Measurements from ENCODE around the gene FAM185A. TPM values are rescaled to one million over a fixed set of nuclear protein-coding genes. Genes with fewer than 3 reads are reported as not detected.
"Not testable (repeated sequence)": the region's sequence is repeated elsewhere in the genome, so short reads cannot be mapped to it uniquely, and the experiment has no call there.

The FAM185A gene
- total RNA-seq = 5.8 and 6.7 TPM in 2 replicates

DNA sequence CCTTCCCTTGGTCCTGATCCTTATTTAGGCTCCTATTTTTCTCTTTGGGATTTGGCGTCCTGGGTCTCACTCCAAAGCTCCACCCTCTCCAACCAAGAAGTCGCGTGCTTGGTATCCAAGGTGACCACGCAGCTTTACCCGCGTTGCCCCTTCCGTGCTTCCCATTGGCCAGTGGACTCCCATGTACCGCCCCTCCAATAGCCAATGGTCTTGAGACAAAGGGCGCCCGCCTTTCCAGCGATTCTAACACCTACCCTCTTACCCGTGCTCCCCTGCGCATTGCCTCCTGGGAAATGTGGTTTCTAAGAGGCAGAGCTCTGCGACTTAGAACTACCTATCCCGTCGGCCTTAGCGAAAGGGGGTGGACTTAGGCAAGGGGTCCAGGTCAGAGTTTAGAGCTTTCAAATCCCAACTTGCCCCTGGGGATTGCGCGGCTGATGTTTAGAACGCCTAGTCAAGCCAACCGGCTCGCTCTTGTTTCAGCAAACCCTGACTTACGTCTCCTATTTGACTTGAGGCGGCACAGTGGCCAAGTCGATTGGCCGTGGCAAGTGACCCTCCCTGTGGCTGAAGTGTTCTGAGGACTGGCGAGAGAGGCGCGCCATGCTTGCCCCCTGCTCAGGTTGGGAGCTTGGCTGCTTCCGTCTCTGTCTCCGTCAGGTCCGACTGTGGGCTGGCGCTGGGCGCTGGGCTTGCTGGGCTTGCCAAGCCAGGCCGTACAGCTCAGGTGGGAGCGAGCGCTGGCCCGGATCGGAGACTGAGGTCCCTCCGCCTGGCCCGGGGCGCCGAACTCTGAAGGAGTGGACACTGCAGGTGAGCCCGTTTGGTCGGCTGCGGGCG lies at the start of gene FAM185A:
Gene FAM185A (plus strand): TSS at position 395 of the 840 bp plus-strand sequence. CDS start 209 bp downstream, at position 604.
- not testable (repeated sequence) for H3K9me3 Mint-ChIP-seq; H3K27me3 Mint-ChIP-seq; H3K4me1 Mint-ChIP-seq; H3K36me3 Mint-ChIP-seq (ENCODE audit: low read depth)
- DNase-seq = peak; percentile 81
- POLR2A ChIA-PET = interaction anchor here (0.6 to 1.4 kb wide), 2 partner anchors 323 to 326 kb away, joined by 3 to 19 read pairs; partner anchors contain the start of genes ARMC10 and FBXL13
- ATAC-seq (ENCODE audit: low read depth) = peak; percentile 96
- intact Hi-C loops (cut with micrococcal nuclease) = loop anchor here (1.0 to 2.0 kb wide), 4 partner anchors 326 to 596 kb away; partner anchors contain the start of genes ARMC10, DNAJC2, NAPEPLD and PMPCB
- peak within 1 kb of the TSS; percentile 91 for H3K4me3 Mint-ChIP-seq
- peak within 1 kb of the TSS; percentile 89 for H3K27ac Mint-ChIP-seq
- CTCF ChIA-PET = interaction anchor here (1.4 kb wide), 1 partner anchor 317 kb away, joined by 3 read pairs; no protein-coding TSS in a partner anchor

DNA sequence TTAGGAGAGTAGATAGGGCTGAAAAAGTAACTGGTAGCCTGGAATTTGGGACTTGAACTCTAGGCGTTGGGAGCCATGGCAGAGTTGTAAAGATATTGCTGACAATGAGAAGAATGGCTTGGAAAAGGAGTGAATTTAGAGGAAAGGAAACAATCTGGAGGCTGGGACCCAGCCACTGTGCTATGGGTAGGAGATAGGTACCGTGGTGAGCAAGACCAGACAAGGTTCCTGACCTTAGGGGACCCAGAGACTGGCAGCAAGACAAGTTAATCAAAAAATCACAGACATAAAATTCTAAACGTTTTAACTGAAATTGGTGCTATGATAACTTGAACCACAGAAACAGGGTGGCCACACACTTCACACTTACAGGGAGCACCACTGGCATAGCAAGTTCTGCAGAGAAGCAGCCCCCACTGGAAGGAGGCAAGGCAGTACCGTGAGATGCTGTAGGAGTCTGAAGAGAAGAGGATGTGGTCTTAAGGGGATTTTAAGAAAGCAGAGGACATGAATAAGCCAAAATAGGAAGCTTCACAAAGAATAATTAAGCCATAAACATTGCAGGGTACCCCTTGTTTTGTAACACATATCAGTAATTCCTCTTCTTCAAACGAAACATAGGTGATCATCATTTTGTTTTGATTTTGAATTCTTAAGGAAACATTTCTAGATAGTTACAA lies 35.6 kb upstream of the FAM185A start:
- H3K27me3 Mint-ChIP-seq; CTCF ChIA-PET; POLR2A ChIA-PET; intact Hi-C loops (cut with micrococcal nuclease); H3K27ac Mint-ChIP-seq; H3K9me3 Mint-ChIP-seq; H3K4me1 Mint-ChIP-seq; DNase-seq; H3K4me3 Mint-ChIP-seq; H3K36me3 Mint-ChIP-seq (ENCODE audit: low read depth): not testable (repeated sequence)
- peak; percentile 70 for ATAC-seq (ENCODE audit: low read depth)

DNA sequence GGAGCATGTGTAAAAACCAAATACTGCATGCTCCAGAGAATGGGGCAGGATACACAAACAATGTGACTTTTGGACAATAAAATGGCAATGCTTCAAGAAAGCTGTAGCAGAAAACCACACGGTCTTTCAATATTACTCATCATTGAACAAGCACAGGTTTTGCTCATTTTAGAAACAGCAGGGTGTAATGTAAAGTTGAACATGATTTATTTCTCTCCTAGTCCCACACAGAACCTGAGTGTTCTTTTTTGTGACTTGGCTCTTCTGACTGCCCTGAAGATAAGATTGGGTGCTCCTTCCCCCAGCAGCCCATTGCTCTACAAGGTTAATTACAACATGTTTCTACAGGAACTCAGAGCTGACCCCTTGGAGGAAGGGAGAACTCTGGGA lies 35.1 kb upstream of the FAM185A start:
- intact Hi-C loops (cut with micrococcal nuclease); H3K4me1 Mint-ChIP-seq; POLR2A ChIA-PET; H3K9me3 Mint-ChIP-seq; H3K27me3 Mint-ChIP-seq; H3K27ac Mint-ChIP-seq; CTCF ChIA-PET; DNase-seq; H3K36me3 Mint-ChIP-seq (ENCODE audit: low read depth); H3K4me3 Mint-ChIP-seq: not testable (repeated sequence)
- ATAC-seq (ENCODE audit: low read depth) = peak; percentile 53

DNA sequence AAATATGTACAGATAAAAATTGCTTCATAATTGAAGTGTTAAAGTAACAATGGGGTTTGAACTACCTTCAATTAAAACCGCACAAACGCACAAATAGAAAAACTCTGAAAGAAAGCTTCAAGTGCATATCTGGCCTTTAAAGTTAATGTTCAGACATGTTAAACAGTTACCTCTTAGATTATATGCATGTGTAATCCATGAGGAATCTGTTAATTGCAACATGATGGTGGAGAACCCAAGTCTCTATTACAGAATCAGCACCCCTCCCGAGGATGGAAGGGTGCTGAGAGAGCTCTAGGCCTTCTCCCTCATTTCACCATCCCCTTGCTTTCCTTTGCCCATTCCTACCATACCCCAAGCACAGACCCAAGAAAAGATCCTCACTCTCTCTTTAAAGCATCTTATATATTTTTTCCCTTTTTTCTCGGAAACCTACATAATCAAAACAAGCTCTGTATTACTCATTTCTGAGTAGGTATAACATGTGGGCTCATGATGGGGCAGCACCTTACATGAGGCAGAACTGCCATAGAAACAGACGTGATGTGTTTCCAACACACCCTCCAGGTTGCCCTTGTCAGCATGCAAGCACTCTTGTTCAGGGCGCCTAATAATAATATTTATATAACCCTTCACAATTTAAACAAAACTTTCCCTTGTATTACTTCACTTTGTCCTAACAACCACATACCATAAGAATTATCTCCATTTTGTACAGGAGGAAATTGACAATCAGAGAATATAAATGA lies 33.9 kb upstream of the FAM185A start:
- H3K27me3 Mint-ChIP-seq; H3K27ac Mint-ChIP-seq; DNase-seq; H3K9me3 Mint-ChIP-seq; ATAC-seq (ENCODE audit: low read depth); H3K36me3 Mint-ChIP-seq (ENCODE audit: low read depth); POLR2A ChIA-PET; CTCF ChIA-PET; intact Hi-C loops (cut with micrococcal nuclease); H3K4me1 Mint-ChIP-seq; H3K4me3 Mint-ChIP-seq: not testable (repeated sequence)

DNA sequence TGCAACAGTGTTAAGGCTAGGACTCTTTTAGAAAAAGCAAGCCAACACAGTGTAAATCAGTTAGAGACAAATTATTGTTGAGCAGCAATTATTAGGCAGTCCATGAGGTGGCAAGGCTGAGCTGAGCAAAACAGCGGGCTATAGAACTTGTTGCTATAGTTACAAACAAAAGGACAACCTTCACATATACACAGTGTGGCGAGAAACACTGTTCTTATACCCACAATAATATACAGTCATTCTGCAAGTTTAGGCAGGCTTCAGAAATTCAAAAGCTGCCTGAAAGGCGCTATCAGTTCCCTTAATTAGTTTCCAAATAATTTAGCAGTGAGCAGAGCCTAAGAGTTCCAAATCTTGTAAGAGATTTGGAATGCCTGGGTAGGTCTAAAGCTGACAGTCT lies 33.1 kb upstream of the FAM185A start:
- H3K27me3 Mint-ChIP-seq; H3K36me3 Mint-ChIP-seq (ENCODE audit: low read depth); H3K27ac Mint-ChIP-seq; H3K9me3 Mint-ChIP-seq; CTCF ChIA-PET; intact Hi-C loops (cut with micrococcal nuclease); POLR2A ChIA-PET; H3K4me1 Mint-ChIP-seq; DNase-seq; H3K4me3 Mint-ChIP-seq: not testable (repeated sequence)
- ATAC-seq (ENCODE audit: low read depth) = peak; percentile 53

DNA sequence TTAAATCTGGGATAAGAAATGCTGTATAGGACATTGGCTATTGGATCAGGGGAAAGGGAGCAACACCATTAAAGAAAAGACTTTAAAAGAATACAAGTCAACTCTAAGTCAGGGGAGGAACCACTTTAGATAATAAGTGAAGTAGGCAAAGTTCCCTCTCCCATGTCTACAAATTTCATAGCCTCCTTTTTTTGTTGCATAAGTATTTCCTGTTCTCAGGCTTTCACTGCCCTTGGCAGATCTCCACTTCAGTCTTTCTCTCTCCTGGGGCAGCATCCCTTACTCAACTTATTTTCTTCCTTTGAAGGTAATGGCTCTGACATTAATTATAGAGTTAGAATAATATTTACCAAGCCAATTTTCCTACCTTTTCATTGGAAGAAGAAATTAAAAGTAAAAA lies 30.3 kb upstream of the FAM185A start:
- CTCF ChIA-PET; H3K4me1 Mint-ChIP-seq; intact Hi-C loops (cut with micrococcal nuclease); H3K9me3 Mint-ChIP-seq; H3K27ac Mint-ChIP-seq; H3K27me3 Mint-ChIP-seq; ATAC-seq (ENCODE audit: low read depth); POLR2A ChIA-PET; H3K36me3 Mint-ChIP-seq (ENCODE audit: low read depth); H3K4me3 Mint-ChIP-seq; DNase-seq: not testable (repeated sequence)

DNA sequence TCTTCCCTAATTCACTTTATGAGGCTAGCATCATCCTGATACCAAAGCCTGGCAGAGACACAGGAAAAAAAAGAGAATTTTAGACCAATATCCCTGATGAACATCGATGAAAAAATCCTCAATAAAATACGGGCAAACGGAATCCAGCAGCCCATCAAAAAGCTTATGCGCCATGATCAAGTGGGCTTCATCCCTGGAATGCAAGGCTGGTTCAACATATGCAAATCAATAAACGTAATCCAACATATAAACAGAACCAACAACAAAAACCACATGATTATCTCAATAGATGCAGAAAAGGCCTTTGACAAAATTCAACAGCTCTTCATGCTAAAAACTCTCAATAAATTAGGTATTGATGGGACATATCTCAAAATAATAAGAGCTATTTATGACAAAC lies 22.6 kb upstream of the FAM185A start:
- ATAC-seq (ENCODE audit: low read depth); CTCF ChIA-PET; H3K27ac Mint-ChIP-seq; H3K4me1 Mint-ChIP-seq; DNase-seq; intact Hi-C loops (cut with micrococcal nuclease); H3K4me3 Mint-ChIP-seq; H3K36me3 Mint-ChIP-seq (ENCODE audit: low read depth); H3K9me3 Mint-ChIP-seq; POLR2A ChIA-PET: not testable (repeated sequence)
- peaks cover 14% of the 10 kb centered on the region for H3K27me3 Mint-ChIP-seq

DNA sequence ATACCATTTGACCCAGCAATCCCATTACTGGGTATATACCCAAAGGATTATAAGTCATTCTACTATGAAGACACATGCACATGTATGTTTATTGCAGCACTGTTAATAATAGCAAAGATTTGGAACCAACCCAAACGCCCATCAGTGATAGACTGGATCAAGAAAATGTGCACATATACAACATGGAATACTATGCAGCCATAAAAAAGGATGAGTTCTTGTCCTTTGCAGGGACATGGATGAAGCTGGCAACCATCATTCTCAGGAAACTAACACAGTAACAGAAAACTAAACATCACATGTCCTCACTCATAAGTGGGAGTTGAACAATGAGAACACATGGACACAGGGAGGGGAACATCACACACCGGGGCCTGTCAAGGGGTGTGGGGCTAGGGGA lies 19.1 kb upstream of the FAM185A start:
- H3K36me3 Mint-ChIP-seq (ENCODE audit: low read depth); H3K4me1 Mint-ChIP-seq; POLR2A ChIA-PET; H3K9me3 Mint-ChIP-seq; ATAC-seq (ENCODE audit: low read depth); H3K4me3 Mint-ChIP-seq; H3K27ac Mint-ChIP-seq; H3K27me3 Mint-ChIP-seq; CTCF ChIA-PET; DNase-seq; intact Hi-C loops (cut with micrococcal nuclease): not testable (repeated sequence)

DNA sequence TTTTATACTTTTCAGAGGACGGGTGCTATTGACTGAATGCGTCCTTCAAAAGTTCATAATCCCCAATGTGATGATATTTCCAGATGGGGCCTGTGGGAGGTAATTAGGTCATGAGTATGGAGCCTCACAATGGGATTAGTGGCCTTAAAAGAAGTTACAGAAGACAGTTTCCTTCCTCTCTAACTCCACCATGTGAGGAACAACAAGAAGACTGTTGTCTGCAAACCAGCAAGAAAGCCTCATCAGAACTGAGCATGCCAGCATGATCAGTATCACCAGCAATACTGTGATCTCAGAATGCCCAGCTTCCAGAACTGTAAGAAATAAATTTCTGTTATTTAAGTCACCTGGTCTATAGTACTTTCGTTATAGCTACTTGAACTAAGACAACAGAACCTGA lies 18.4 kb upstream of the FAM185A start:
- H3K4me3 Mint-ChIP-seq; ATAC-seq (ENCODE audit: low read depth); POLR2A ChIA-PET; H3K36me3 Mint-ChIP-seq (ENCODE audit: low read depth); DNase-seq; H3K27ac Mint-ChIP-seq; H3K9me3 Mint-ChIP-seq; CTCF ChIA-PET; intact Hi-C loops (cut with micrococcal nuclease); H3K27me3 Mint-ChIP-seq; H3K4me1 Mint-ChIP-seq: not testable (repeated sequence)

DNA sequence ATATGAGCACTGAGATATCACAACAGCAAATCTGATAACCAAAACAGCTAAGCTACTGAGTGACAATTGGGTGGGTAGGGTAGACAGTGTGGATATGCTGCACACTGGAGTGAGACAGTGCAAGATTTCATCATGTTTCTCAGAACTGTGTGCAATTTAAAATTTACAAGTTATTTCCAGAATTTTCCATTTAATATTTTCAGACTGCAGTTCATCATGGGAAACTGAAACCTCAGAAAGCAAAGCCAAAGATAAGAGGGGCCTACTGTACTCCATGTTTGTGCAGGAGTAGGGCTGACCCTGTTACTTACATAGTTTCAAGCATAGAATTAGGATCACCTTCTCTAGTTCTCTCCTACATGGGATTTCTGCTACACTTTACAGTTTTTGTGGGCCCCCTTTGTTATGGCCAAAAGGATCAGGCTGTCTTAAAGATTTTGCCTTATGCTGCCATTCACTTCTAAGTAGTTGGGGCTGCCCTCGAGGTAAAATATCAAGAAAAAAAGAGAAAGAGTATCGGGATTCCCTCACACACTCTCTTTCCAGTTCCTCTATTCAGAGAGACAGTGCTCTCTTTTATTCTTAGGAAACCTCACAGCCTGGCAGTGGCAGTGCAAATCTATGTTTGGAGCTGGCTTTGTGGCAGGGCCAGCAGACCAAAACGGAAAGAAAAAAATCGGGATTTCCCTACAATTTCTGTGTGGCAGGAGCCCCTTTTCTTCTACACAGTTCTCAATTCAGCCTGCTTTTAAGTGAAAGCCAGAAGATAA lies 6.6 kb upstream of the FAM185A start:
- POLR2A ChIA-PET; ATAC-seq (ENCODE audit: low read depth); H3K27ac Mint-ChIP-seq; DNase-seq; H3K9me3 Mint-ChIP-seq; intact Hi-C loops (cut with micrococcal nuclease); CTCF ChIA-PET; H3K36me3 Mint-ChIP-seq (ENCODE audit: low read depth); H3K4me3 Mint-ChIP-seq; H3K27me3 Mint-ChIP-seq; H3K4me1 Mint-ChIP-seq: not testable (repeated sequence)

DNA sequence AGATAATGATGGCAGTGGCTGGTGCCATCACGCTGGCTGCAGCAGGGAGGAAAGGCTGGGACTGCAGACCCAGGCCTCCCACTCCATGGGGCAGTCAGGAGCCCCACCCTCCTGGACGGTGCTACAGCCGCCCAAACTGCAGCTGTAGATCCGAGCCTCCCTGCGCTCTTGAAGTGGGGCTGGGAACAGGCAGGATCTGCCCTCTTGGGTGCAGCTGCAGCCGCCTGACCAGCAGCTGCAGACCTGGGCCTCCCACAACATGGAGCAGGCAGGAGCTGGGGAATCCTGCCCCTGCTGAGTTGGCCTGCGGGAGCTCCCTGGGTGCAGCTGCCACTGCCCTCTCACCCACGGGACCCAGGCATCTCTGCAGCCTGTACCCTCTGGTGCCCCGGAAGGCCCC lies 4.9 kb upstream of the FAM185A start:
- H3K4me1 Mint-ChIP-seq; H3K27me3 Mint-ChIP-seq; H3K9me3 Mint-ChIP-seq; DNase-seq; H3K27ac Mint-ChIP-seq; ATAC-seq (ENCODE audit: low read depth); H3K36me3 Mint-ChIP-seq (ENCODE audit: low read depth); CTCF ChIA-PET; H3K4me3 Mint-ChIP-seq; intact Hi-C loops (cut with micrococcal nuclease); POLR2A ChIA-PET: not testable (repeated sequence)

Measured in activated B cell treated with CpG ODN at 0.5 μM for 24 hours (primary cell).